KBM-7 (cell line): ENCODE data around the gene SDR9C7.
"Not testable (repeated sequence)": the region's sequence is repeated elsewhere in the genome, so short reads cannot be mapped to it uniquely, and the experiment has no call there.

Experiments used
- DNase-seq: peaks from one replicate; pipeline ENCODE4 v3.0.0-alpha.2; 2015
- in situ Hi-C: fragments of 300-500 bp; cut with MboI; formaldehyde crosslinking; loops from 2 replicates; pipeline ENCODE4 v1.14.3; 2020; ENCODE audit warnings: low sequenced_read_pairs, low pct_unique_long_range_greater_than_20kb, mixed read lengths

The SDR9C7 gene

DNA sequence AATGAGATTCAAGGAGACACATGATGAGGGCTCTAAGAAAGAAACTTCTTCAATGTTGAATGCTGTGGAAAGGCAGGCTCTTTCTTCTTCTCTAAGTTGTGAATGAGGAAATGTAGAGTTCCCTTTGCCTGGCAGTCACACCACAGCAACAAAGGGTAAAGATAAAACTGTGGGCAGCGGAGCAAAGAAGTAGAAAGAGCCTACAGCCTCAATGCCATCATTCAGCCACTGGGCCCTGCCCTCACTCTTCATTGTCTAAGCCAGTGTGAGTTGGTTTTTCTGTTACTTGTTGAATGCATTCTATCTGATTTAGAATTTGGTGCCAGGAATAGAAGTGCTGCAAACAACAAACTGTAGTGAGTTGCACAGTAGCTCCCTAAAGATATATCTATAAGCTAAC is 12.2 kb downstream of the SDR9C7 start:
- in situ Hi-C loops: no loop called here
- peak; percentile 35 for DNase-seq

GRCh38 chr12:56921346-56921745 is 12.9 kb downstream of the SDR9C7 start:
- DNase-seq: no peak
- in situ Hi-C loops: no loop called here

GRCh38 chr12:56918139-56918538 is 16.1 kb downstream of the SDR9C7 start:
- in situ Hi-C loops, DNase-seq: not testable (repeated sequence)

GRCh38 chr12:56916996-56917333 is 17.2 kb downstream of the SDR9C7 start:
- DNase-seq: no peak
- in situ Hi-C loops: no loop called here

DNA sequence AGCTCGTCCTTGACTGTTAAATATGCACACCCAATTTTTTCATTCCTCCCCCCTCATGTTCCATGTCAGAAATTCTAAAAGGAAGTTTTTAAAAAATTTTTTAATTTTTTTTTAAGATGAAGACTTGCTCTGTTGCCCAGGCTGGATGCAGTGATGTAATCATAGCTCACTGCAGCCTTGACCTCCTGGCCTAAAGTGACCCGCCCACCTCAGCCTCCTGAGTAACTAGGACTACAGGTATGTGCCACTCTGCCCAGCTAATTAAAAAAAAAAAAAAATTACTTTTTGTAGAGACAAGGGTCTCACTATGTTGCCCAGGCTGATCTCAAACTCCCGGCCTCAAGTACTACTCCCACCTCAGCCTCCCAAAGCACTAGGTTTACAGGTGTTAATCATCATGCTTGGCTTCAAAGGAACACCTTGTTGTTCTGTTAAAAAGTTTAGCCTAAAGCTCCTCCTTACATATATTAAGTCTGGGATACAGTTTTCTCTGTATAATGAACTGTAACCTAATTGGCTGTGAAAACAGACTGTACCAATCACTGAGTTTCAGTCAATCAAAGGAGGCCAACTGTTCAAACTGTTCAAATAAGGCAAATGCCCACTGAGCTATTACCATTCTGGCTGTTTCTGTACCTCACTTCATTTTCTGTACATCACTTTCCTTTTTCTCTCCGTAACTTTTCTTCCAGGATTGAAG is 17.8 kb downstream of the SDR9C7 start:
- no peak for DNase-seq
- in situ Hi-C loops: no loop called here

DNA sequence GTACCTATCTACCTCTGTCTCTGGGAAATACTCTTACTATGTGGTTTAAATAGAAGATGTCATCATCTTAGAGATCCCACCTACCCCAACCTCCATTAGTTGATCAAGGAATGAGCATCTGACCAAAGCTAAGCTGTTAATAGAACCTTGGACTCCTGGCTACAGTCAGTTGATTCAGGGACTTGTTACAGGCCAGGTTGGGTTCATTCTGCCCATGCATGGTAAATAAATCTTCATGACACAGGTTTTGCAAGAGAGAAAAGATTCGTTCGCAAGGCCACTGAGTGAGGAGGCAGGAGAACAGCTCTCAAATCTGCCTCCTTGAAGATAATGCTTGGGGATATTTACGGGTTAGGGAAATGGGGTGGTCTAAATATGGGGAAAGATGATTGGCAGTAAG is 19.5 kb downstream of the SDR9C7 start:
- in situ Hi-C loops: no loop called here

GRCh38 chr12:56914256-56914655 is 20.0 kb downstream of the SDR9C7 start:
- in situ Hi-C loops: no loop called here
- no peak for DNase-seq

More for the DNA sequence above, 19.5 kb downstream of the SDR9C7 start:
- no peak for DNase-seq

- DNase-seq, in situ Hi-C loops: not testable (repeated sequence)
Observed at GRCh38 chr12:56909403-56909802, 24.8 kb downstream of the SDR9C7 start.

GRCh38 chr12:56908136-56908535 is 26.1 kb downstream of the SDR9C7 start:
- in situ Hi-C loops: no loop called here
- no peak for DNase-seq

DNA sequence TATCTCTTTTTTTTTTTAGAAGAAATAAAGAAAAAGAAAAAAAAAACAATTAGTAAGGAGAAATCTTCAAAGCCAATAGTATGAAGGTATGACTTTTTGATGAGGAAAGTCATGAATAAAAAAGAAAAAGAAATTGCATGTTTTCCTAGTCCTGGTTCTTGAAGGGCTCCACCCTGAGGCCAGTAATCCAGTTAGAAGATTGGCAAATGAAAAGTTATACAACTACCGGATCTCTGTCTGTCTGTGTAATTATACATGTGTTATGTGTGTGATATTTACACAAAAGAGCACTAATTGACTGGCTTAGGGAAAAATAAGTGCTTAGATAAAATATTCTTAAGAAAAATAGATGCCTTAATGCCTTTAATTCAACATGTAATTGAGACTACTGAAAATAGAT is 28.4 kb downstream of the SDR9C7 start:
- in situ Hi-C loops: no loop called here

GRCh38 chr12:56903374-56903773 is 30.8 kb downstream of the SDR9C7 start:
- no peak for DNase-seq
- in situ Hi-C loops: no loop called here

More for the DNA sequence above, 28.4 kb downstream of the SDR9C7 start:
- DNase-seq: no peak

- DNase-seq, in situ Hi-C loops: not testable (repeated sequence)
Observed at GRCh38 chr12:56901313-56901712, 32.9 kb downstream of the SDR9C7 start.

DNA sequence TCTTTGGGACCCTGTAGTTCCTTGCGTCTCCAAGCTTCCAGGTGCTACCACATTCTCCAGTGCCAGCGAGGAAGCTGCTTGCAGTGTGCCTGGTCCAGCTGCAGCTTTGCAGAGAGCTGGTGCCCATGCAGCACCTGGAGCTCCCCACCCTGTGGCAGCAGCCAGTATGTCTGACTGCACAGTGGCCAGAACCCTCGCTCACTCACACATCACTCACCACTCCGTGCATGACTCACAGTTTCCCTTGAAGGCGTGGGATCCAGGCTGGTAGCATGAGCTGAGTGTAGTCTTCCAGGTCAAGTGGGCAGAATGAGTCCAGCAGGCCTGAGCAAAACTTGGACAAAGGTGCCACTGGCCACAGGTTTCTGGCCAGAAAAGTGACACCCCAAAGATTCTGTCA is 33.6 kb downstream of the SDR9C7 start:
- in situ Hi-C loops: no loop called here
- DNase-seq: no peak

DNA sequence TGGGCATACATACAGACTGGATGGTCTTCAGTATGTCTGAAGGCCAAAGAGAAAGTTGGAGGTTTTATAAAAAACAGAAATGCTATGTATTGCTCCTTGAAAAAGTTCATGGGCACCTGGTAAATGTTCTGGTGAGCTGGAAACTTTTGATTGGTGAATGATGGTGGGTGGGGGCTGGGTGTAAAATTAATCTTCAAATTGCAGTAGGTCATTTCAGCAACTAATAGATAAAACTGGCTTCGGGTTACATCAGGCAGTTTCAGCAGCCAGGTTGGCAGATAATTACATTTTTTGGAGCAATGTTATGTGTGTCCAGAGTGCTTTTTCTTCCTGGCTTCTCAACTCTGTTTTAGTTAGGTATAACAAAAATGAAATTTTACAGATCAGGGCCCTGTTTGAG is 35.3 kb downstream of the SDR9C7 start:
- in situ Hi-C loops: no loop called here
- no peak for DNase-seq

DNA sequence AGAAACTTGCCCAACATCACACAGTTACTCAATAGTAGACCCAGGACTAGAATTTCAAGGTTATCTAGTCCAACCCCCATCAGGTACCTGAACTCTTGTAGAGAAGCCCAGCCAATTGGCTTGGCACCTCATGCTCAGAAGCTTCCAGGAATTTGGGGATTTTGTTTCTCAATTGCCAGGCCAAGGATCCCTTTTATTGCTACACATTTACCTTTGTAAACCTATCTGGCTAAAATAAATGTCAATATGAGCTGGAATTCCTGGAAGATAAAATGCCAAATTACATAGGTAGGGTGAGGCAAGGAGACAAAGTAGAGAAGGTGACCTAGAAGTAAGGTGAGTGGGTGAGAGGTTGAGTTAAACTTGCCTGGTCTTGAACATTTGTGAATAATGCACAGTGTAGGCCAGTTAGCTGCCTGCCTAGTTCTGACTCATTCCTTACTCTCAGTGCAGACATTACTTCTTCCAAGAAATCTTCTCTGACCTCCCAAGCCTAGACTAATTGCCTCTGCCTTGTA is 36.3 kb downstream of the SDR9C7 start:
- in situ Hi-C loops: no loop called here
- no peak for DNase-seq

- no peak for DNase-seq
- in situ Hi-C loops: no loop called here
Observed at GRCh38 chr12:56896082-56896481, 38.1 kb downstream of the SDR9C7 start.

- DNase-seq: no peak
- in situ Hi-C loops: no loop called here
Observed at GRCh38 chr12:56894698-56895368, 39.4 kb downstream of the SDR9C7 start.

- in situ Hi-C loops, DNase-seq: not testable (repeated sequence)
Observed at GRCh38 chr12:56891885-56892284, 42.3 kb downstream of the SDR9C7 start.

DNA sequence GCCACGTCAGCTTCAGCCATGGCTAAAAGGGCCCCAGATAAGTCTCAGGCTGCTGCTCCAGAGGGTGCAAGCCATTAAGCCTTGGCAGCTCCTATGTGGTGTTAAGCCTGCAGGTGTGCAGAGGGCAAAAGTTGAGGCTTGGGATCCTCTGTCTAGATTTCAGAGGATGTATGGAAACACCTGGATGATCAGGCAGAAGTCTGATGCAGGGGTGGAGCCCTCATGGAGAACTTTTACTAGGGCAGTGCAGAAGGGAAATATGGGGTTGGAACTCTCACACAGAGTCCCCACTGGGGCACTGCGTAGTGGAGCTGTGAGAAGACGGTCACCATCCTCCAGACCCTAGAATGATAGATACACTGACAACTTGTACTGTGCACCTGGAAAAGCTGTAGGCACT is 47.9 kb downstream of the SDR9C7 start:
- no peak for DNase-seq
- in situ Hi-C loops: no loop called here

DNA sequence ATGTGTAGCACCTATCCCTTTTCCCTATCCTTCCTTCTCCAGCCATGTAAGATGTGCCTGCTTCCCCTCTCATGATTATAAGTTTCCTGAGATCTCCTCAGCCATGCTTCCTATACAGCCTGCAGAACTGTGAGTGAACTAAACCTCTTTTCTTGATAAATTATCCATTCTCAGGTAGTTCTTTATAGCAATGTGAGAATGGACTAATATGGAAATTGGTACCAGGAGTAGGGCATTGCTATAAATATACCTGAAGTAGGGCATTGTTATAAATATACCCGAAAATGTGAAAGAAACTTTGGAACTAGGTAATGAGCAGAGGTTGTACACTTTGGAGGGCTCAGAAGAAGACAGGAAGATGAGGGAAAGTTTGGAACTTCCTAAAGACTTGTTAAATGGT is 48.9 kb downstream of the SDR9C7 start:
- no peak for DNase-seq

DNA sequence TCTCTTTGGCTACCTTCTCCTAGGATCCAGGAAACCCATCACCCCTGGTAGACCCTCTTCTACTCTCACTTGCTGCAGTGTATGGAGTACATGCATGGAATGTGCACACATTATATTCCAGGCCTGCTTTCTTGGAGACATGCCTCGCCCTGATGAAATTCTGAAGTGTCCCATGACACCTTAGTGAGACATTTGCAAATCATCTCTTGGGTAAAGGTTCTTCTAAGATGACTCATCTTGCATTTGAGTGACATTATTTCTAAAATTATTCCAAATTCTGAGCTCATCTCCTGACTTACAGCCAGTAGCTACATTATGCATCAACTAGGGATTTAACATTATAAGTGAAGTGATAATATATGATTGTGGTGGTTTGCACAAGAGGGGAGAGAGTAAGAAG is 49.8 kb downstream of the SDR9C7 start:
- DNase-seq: no peak
- in situ Hi-C loops: no loop called here

More for the DNA sequence above, 48.9 kb downstream of the SDR9C7 start:
- in situ Hi-C loops: no loop called here
